C4-2B (cell line): ENCODE measurements around the gene ATF7.
"Not testable (repeated sequence)": the region's sequence is repeated elsewhere in the genome, so short reads cannot be mapped to it uniquely, and the experiment has no call there.

Experiments
- H3K27ac ChIP-seq: fragments of 450-650 bp; 2 replicates; pipeline ENCODE4 v1.5.1; 2017
- CTCF ChIP-seq: fragments of 450-650 bp; conservative IDR thresholded peaks from 2 replicates; pipeline ENCODE4 v1.5.1; 2017; ENCODE audit warnings: mild to moderate bottlenecking
- ZFX ChIP-seq: fragments of 450-650 bp; IDR thresholded peaks from 2 replicates; pipeline ENCODE4 v1.6.1; 2017

Gene ATF7

DNA sequence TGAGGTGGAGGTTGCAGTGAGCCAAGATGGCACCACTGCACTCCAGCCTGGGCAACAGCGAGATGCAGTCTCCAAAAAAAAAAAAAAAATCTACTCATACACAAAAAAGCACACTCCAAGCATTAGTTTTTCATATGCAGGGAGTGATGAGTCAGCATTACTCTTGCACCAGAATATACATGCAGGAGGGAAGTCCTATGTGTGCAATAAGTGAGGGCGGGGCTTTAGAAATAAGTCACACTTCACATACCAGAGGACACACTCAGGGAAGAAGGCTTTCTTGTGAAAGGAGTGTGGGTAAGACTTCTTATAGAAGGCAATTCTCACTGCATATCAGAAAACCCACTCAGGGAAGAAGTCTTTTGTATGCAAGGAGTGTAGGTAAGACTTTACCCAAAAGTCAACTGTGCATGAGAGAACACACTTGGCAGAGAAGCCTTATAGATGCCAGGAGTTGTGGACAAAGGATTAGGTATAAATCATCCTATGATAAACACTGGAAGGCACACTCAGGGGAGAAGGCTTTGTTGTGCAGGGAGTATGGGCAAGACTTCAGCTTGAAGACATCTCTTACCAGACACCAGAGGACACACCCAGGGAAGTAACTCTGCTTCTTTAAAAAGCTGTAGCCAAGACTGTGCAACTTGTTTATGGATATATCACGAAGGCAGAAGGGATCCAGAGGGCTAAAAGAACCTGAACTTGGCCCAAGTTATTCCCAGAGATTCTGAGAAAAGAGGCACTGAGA, 50.5 kb downstream of the ATF7 start:
- no peak for TF ChIP-seq ZFX
- TF ChIP-seq CTCF = no peak
- no peak overlapping the region; the same call in 1 of the 2 replicates for H3K27ac ChIP-seq

GRCh38 chr12:53572134-53572758, 53.9 kb downstream of the ATF7 start:
- TF ChIP-seq CTCF (no peak), ZFX (no peak)
- no peak overlapping the region for H3K27ac ChIP-seq

GRCh38 chr12:53571295-53571694, 54.9 kb downstream of the ATF7 start:
- TF ChIP-seq CTCF (no peak), ZFX (no peak)
- no peak overlapping the region; the same call in 1 of the 2 replicates for H3K27ac ChIP-seq

DNA sequence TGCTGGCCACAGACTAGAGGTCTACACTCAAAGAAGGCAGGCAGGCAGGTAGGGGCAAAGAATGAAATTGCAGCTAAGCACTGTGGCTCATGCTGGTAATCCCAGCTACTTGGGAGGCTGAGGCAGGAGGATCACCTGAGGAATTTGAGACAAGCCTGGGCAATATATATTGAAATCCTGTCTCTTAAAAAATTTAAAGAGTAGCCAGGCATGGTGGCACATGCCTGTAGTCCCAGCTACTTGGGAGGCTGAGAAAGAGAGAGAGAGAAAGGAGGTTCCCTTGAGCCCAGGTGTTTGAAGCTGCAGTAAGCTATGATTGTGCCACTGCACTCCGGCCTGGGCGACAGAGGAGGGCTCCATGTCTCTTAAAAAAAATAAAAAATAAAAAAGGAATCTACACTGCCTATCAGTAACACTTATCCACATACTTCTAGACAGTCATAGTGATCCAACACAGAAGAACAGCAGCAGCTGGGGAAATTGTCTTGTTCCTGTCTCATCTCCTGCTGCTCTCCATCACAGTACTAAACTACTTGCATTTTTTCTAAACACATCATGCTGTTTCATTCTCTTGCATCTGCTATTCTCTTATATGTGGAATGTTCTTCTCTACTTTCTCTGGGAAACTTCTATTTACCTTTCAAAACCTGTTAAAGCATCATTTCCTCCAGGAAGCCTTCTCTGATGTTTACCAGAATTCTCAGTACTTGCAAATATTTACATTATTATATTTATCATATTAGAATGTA, 57.2 kb downstream of the ATF7 start:
- no peak for TF ChIP-seq ZFX
- TF ChIP-seq CTCF = no peak
- H3K27ac ChIP-seq = peak overlapping the region; percentile 87

DNA sequence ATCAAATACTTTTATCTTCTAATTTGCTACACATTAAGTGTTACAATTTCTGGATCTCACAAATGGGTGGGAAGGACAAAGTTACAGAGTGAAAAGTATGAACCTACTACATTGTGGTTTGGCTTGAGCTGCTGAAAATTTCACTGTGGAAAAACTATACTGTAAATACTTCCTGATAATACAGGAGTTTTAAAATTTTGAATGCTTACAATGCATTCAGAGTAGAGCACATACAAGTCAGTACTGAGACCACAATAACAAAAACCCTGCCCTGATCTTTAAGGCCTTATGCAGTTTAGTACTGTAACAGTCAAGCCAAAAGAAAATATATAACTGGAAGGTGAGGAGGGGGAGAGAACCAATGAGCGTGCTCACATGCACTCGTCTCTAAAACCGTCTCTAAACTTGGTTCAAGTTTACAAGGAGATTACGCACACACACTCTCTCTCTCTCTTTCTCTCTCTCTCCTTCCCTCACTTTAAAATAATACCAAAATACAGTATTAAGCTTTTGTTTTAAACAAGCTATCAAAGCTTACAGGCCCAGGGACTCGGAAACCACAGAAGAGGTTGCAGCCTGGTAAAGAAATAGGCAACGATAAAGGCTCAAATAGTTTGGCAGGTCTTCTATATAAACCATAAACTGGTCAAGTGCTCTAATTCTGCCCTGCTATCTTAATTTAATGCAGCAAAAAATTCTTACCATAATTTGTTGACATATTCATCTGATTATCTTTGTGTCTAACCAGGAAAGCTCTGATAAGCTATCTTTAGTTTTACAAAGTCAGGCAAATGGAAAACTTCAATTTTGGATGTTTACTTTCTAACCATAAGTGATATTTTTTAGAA, 58.0 kb downstream of the ATF7 start:
- peak overlapping the region; percentile 87 for H3K27ac ChIP-seq
- TF ChIP-seq ZFX (no peak), CTCF (no peak)

DNA sequence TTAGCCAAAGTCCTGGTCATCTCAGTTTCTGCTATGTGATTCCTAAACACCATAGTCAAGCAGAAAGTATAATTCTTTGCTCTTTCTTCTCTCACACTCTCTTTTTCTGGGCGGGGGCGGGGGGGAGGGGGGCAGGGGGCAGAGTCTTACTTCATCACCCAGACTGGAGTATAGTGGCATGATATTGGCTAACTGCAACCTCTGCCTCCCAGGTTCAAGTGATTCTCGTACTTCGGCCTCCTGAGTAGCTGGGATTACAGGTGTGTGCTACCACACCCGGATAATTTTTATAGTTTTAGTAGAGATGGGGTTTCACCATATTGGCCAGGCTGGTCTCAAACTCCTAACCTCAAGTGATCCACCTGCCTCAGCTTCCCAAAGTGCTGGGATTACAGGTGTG, 60.8 kb downstream of the ATF7 start:
- not testable (repeated sequence) for H3K27ac ChIP-seq

DNA sequence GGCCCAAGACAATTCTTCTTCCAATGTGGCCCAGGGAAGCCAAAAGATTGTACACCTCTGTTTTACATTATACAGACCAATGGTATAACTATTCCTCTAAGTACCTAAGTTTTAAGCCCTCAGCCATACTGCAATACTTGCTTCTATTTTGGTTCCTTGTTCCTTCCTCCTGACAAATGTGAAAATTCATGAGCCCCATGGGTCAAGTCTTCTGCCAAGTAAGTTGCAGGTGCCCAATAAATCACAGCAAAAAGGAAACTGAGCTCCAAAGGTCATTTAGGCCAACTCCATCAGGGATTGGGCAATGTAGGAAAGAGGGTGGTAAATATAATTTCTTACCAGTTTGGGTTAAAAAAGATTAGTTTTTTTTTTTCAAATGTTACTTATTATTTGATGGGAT, 61.2 kb downstream of the ATF7 start:
- no peak overlapping the region for H3K27ac ChIP-seq
- TF ChIP-seq CTCF = no peak
- TF ChIP-seq ZFX = no peak
